SK-N-MC (cell line): ENCODE data around the gene SERINC4.
A peak's percentile ranks its signal among the peaks of the same experiment; 100 is the strongest.
"Not testable (repeated sequence)": the region's sequence is repeated elsewhere in the genome, so short reads cannot be mapped to it uniquely, and the experiment has no call there.

Experiments used
- DNase-seq: peaks from one replicate; pipeline ENCODE4 v3.0.0-alpha.2; 2011; ENCODE audit warnings: low read depth, low spot score
- H3K27ac ChIP-seq: fragments of 200-600 bp; sonication (generic); 2 replicates; pipeline ENCODE4 v1.5.1; 2016; ENCODE audit warnings: mixed run types
- H3K36me3 ChIP-seq: fragments of 200-600 bp; sonication (generic); 2 replicates; pipeline ENCODE4 v1.6.1; 2017; ENCODE audit warnings: antibody characterized with exemption, low read length, mixed read lengths; ENCODE audit not compliant: insufficient read depth
- H3K4me3 ChIP-seq: fragments of 200-600 bp; sonication (generic); 2 replicates; pipeline ENCODE4 v1.5.1; 2016
- H3K9ac ChIP-seq: fragments of 200-600 bp; sonication (generic); 2 replicates; pipeline ENCODE4 v1.8.0; 2017; ENCODE audit warnings: mixed run types, mixed read lengths; ENCODE audit not compliant: insufficient read length
- H3K9me3 ChIP-seq: fragments of 200-600 bp; sonication (generic); 2 replicates; pipeline ENCODE4 v1.6.1; 2017; ENCODE audit warnings: low read depth, mild to moderate bottlenecking, antibody characterized with exemption, low read length, moderate library complexity, mixed read lengths
- EZH2 ChIP-seq: fragments of 200-600 bp; sonication (generic); IDR thresholded peaks from one replicate; pipeline ENCODE4 v1.6.1; 2017; ENCODE audit warnings: antibody characterized with exemption
- FOXP2 ChIP-seq: optimal IDR thresholded peaks from 2 replicates; pipeline ENCODE3; 2011; ENCODE audit warnings: mild to moderate bottlenecking, moderate library complexity; ENCODE audit not compliant: insufficient read depth; ENCODE audit errors: extremely low read length, control extremely low read depth
- POLR2AphosphoS5 ChIP-seq: IDR thresholded peaks from 2 replicates; pipeline ENCODE4 v1.6.1; 2012; ENCODE audit warnings: mild to moderate bottlenecking, low read depth, low read length, borderline replicate concordance

The SERINC4 gene

GRCh38 chr15:43772624-43773023, 27.4 kb downstream of the SERINC4 start:
- peaks cover 56% of the 10 kb centered on the region for H3K36me3 ChIP-seq
- no peak overlapping the region; the same call in 1 of the 2 replicates for H3K27ac ChIP-seq
- H3K9ac ChIP-seq, result no peak overlapping the region
- TF ChIP-seq FOXP2, result no peak
- no peak for TF ChIP-seq EZH2
- TF ChIP-seq POLR2AphosphoS5, result no peak
- H3K9me3 ChIP-seq, result no peaks in the 10 kb centered on the region
- H3K4me3 ChIP-seq, result no peak overlapping the region
- DNase-seq, result no peak

- TF ChIP-seq EZH2, result no peak
- TF ChIP-seq POLR2AphosphoS5, result no peak
- TF ChIP-seq FOXP2, result no peak
- no peak for DNase-seq
- Histone ChIP-seq H3K4me3 (no peak overlapping the region), H3K9ac (no peak overlapping the region), H3K9me3 (no peaks in the 10 kb centered on the region), H3K36me3 (peaks cover 63% of the 10 kb centered on the region), H3K27ac (no peak overlapping the region)
Measured at GRCh38 chr15:43771816-43772215, 28.2 kb downstream of the SERINC4 start.

- no peak overlapping the region for H3K9ac ChIP-seq
- DNase-seq, result no peak
- H3K4me3 ChIP-seq, result no peak overlapping the region
- TF ChIP-seq EZH2 (no peak), POLR2AphosphoS5 (no peak), FOXP2 (no peak)
- H3K27ac ChIP-seq, result no peak overlapping the region
- no peaks in the 10 kb centered on the region for H3K9me3 ChIP-seq
- H3K36me3 ChIP-seq, result peaks cover 84% of the 10 kb centered on the region
Measured at GRCh38 chr15:43769584-43770228, 30.3 kb downstream of the SERINC4 start.

- Histone ChIP-seq H3K4me3 (no peak overlapping the region), H3K27ac (no peak overlapping the region), H3K9me3 (no peaks in the 10 kb centered on the region), H3K9ac (no peak overlapping the region), H3K36me3 (peaks cover 81% of the 10 kb centered on the region)
- TF ChIP-seq POLR2AphosphoS5 (no peak), FOXP2 (no peak), EZH2 (no peak)
- no peak for DNase-seq
Measured at GRCh38 chr15:43763819-43764446, 36.1 kb downstream of the SERINC4 start.

GRCh38 chr15:43762824-43763223, 37.2 kb downstream of the SERINC4 start:
- no peak overlapping the region for H3K4me3 ChIP-seq
- peak overlapping the region; percentile 81 for H3K27ac ChIP-seq
- H3K9me3 ChIP-seq, result no peaks in the 10 kb centered on the region
- H3K36me3 ChIP-seq, result peaks cover 76% of the 10 kb centered on the region
- TF ChIP-seq EZH2 (no peak), POLR2AphosphoS5 (no peak), FOXP2 (no peak)
- H3K9ac ChIP-seq, result no peak overlapping the region
- no peak for DNase-seq

GRCh38 chr15:43751885-43752284, 48.1 kb downstream of the SERINC4 start:
- Histone ChIP-seq H3K9ac (no peak overlapping the region), H3K4me3 (no peak overlapping the region), H3K9me3 (no peaks in the 10 kb centered on the region), H3K27ac (no peak overlapping the region), H3K36me3 (peaks cover 60% of the 10 kb centered on the region)
- DNase-seq, result no peak
- TF ChIP-seq FOXP2, result no peak

GRCh38 chr15:43749690-43750345, 50.2 kb downstream of the SERINC4 start:
- no peak overlapping the region for H3K27ac ChIP-seq
- TF ChIP-seq EZH2 (no peak), POLR2AphosphoS5 (no peak), FOXP2 (no peak)
- H3K36me3 ChIP-seq, result peaks cover 41% of the 10 kb centered on the region
- no peak overlapping the region for H3K9ac ChIP-seq
- H3K9me3 ChIP-seq, result no peaks in the 10 kb centered on the region
- no peak for DNase-seq
- H3K4me3 ChIP-seq, result no peak overlapping the region

GRCh38 chr15:43748376-43748775, 51.6 kb downstream of the SERINC4 start:
- Histone ChIP-seq H3K36me3 (peaks cover 28% of the 10 kb centered on the region), H3K9ac (no peak overlapping the region), H3K9me3 (no peaks in the 10 kb centered on the region), H3K4me3 (peak overlapping the region; percentile 90), H3K27ac (no peak overlapping the region)
- no peak for DNase-seq
- no peak for TF ChIP-seq EZH2
- TF ChIP-seq POLR2AphosphoS5, result no peak
- TF ChIP-seq FOXP2, result no peak

GRCh38 chr15:43746903-43747309, 53.1 kb downstream of the SERINC4 start:
- not testable (repeated sequence) for DNase-seq, H3K9me3 ChIP-seq
- peak overlapping the region; percentile 92 for H3K9ac ChIP-seq
- peak overlapping the region; percentile 90 for H3K4me3 ChIP-seq
- H3K36me3 ChIP-seq, result peaks cover 13% of the 10 kb centered on the region
- peak overlapping the region; percentile 57; the same call in 1 of the 2 replicates for H3K27ac ChIP-seq
